Immature natural killer cell (primary cell): ENCODE measurements around the gene CST4. TPM values are rescaled to one million over a fixed set of nuclear protein-coding genes. Genes with fewer than 3 reads are reported as not detected.
"Not testable (repeated sequence)": the region's sequence is repeated elsewhere in the genome, so short reads cannot be mapped to it uniquely, and the experiment has no call there.

Experiments used
- DNase-seq, 3 donors: peaks; one replicate each; pipeline ENCODE4 v3.0.0; 2022; ENCODE audit warnings: mixed read lengths in 1 of 3
- H3K27ac Mint-ChIP-seq, 6 donors: one replicate each; pipeline ENCODE4 v1.8.0; 2020; ENCODE audit warnings: mixed read lengths in 6 of 6, mild to moderate bottlenecking in 5 of 6, inconsistent platforms in 4 of 6, moderate library complexity in 3 of 6
- H3K27me3 Mint-ChIP-seq, 3 donors: one replicate each; pipeline ENCODE4 v1.8.0; 2020 to 2021; ENCODE audit warnings: low read depth in 3 of 3, mild to moderate bottlenecking in 3 of 3, mixed read lengths in 3 of 3, moderate library complexity in 3 of 3, inconsistent platforms in 1 of 3
- H3K36me3 Mint-ChIP-seq, 3 donors: one replicate each; pipeline ENCODE4 v1.8.0; 2020; ENCODE audit warnings: mixed read lengths in 3 of 3, inconsistent platforms in 2 of 3, mild to moderate bottlenecking in 2 of 3
- H3K4me1 Mint-ChIP-seq, 2 donors: one replicate each; pipeline ENCODE4 v1.8.0; 2020; ENCODE audit warnings: inconsistent platforms in 2 of 2, mild to moderate bottlenecking in 2 of 2, mixed read lengths in 2 of 2, moderate library complexity in 1 of 2
- H3K4me3 Mint-ChIP-seq, 5 donors: one replicate each; pipeline ENCODE4 v1.8.0; 2020; ENCODE audit warnings: mild to moderate bottlenecking in 5 of 5, mixed read lengths in 5 of 5, inconsistent platforms in 3 of 5, moderate library complexity in 3 of 5
- H3K9me3 Mint-ChIP-seq, 6 donors: one replicate each; pipeline ENCODE4 v1.8.0; 2020; ENCODE audit warnings: mild to moderate bottlenecking in 6 of 6, mixed read lengths in 6 of 6, inconsistent platforms in 4 of 6, moderate library complexity in 3 of 6
- polyA plus RNA-seq, 3 donors: library from polyadenylated mRNA; unstranded; fragments of 300-500 nt; fragmentation: Illumina TruSeq; gene quantifications; one replicate each; pipeline ENCODE4 v1.2.3, GENCODE V29; 2021

Gene CST4
- polyA plus RNA-seq, 3 donors from 2014 or later, result not detected

- Mint-ChIP-seq H3K9me3 (peaks cover 0 to 2% (median 0%) of the 10 kb centered on the region in 6 donors), H3K27ac (no peak overlapping the region), H3K36me3 (no peaks in the 10 kb centered on the region), H3K4me1 (no peaks in the 10 kb centered on the region), H3K27me3 (peaks cover 6 to 10% (median 8%) of the 10 kb centered on the region in 3 donors), H3K4me3 (no peak overlapping the region)
- DNase-seq, result no peak
These were observed 12.1 kb upstream of the CST4 start for GRCh38 chr20:23700931-23701330.

- no peaks in the 10 kb centered on the region for H3K4me1 Mint-ChIP-seq
- no peak for DNase-seq
- H3K4me3 Mint-ChIP-seq, result no peak overlapping the region
- H3K9me3 Mint-ChIP-seq, result no peaks in the 10 kb centered on the region
- no peaks in the 10 kb centered on the region for H3K36me3 Mint-ChIP-seq
- no peak overlapping the region for H3K27ac Mint-ChIP-seq
- peaks cover 5 to 8% (median 7%) of the 10 kb centered on the region in 3 donors for H3K27me3 Mint-ChIP-seq
These were observed 9.1 kb upstream of the CST4 start for GRCh38 chr20:23697947-23698346.

GRCh38 chr20:23695068-23695395 is 6.2 kb upstream of the CST4 start:
- DNase-seq, H3K27me3 Mint-ChIP-seq, H3K4me3 Mint-ChIP-seq, H3K36me3 Mint-ChIP-seq, H3K9me3 Mint-ChIP-seq, H3K4me1 Mint-ChIP-seq, H3K27ac Mint-ChIP-seq: not testable (repeated sequence)

- H3K4me1 Mint-ChIP-seq, H3K4me3 Mint-ChIP-seq, H3K9me3 Mint-ChIP-seq, H3K36me3 Mint-ChIP-seq, H3K27ac Mint-ChIP-seq, DNase-seq: not testable (repeated sequence)
- peaks cover 7 to 10% (median 10%) of the 10 kb centered on the region in 3 donors for H3K27me3 Mint-ChIP-seq
These were observed 5.6 kb upstream of the CST4 start for GRCh38 chr20:23694178-23695067.

GRCh38 chr20:23692725-23693619 is 4.1 kb upstream of the CST4 start:
- not testable (repeated sequence) for DNase-seq, H3K27ac Mint-ChIP-seq, H3K9me3 Mint-ChIP-seq, H3K4me3 Mint-ChIP-seq, H3K4me1 Mint-ChIP-seq, H3K36me3 Mint-ChIP-seq, H3K27me3 Mint-ChIP-seq

GRCh38 chr20:23691675-23692074 is 2.8 kb upstream of the CST4 start:
- Mint-ChIP-seq H3K9me3 (no peaks in the 10 kb centered on the region), H3K27me3 (peaks cover 8 to 9% (median 8%) of the 10 kb centered on the region in 3 donors), H3K27ac (no peak overlapping the region), H3K4me3 (no peak overlapping the region), H3K4me1 (no peaks in the 10 kb centered on the region), H3K36me3 (no peaks in the 10 kb centered on the region)
- no peak for DNase-seq

- Mint-ChIP-seq H3K9me3 (no peaks in the 10 kb centered on the region), H3K4me1 (no peaks in the 10 kb centered on the region), H3K27me3 (peaks cover 2 to 8% (median 6%) of the 10 kb centered on the region in 3 donors), H3K36me3 (no peaks in the 10 kb centered on the region), H3K27ac (no peak overlapping the region), H3K4me3 (no peak overlapping the region)
- DNase-seq, result no peak
These were observed 1.7 kb upstream of the CST4 start for GRCh38 chr20:23690581-23690980.

- Mint-ChIP-seq H3K27me3 (peaks cover 2 to 8% (median 6%) of the 10 kb centered on the region in 3 donors), H3K4me3 (no peak overlapping the region), H3K36me3 (no peaks in the 10 kb centered on the region), H3K27ac (no peak overlapping the region), H3K9me3 (no peaks in the 10 kb centered on the region), H3K4me1 (no peaks in the 10 kb centered on the region)
- no peak for DNase-seq
These were observed 507 bp upstream of the CST4 start for GRCh38 chr20:23689399-23689690.

- Mint-ChIP-seq H3K36me3 (no peaks in the 10 kb centered on the region), H3K27me3 (peaks cover 2 to 6% (median 5%) of the 10 kb centered on the region in 3 donors), H3K9me3 (no peaks in the 10 kb centered on the region), H3K4me1 (no peaks in the 10 kb centered on the region), H3K27ac (no peak overlapping the region), H3K4me3 (no peak overlapping the region)
- DNase-seq, result no peak
These were observed 852 bp downstream of the CST4 start for GRCh38 chr20:23687986-23688385.

- H3K27ac Mint-ChIP-seq, result no peak overlapping the region
These were observed 2.6 kb downstream of the CST4 start for GRCh38 chr20:23686046-23686750.

GRCh38 chr20:23685529-23685896 is 3.3 kb downstream of the CST4 start:
- DNase-seq, H3K4me3 Mint-ChIP-seq, H3K27ac Mint-ChIP-seq, H3K9me3 Mint-ChIP-seq, H3K36me3 Mint-ChIP-seq, H3K4me1 Mint-ChIP-seq, H3K27me3 Mint-ChIP-seq: not testable (repeated sequence)

More at GRCh38 chr20:23686046-23686750, 2.6 kb downstream of the CST4 start:
- H3K4me1 Mint-ChIP-seq, result no peaks in the 10 kb centered on the region
- no peaks in the 10 kb centered on the region for H3K36me3 Mint-ChIP-seq
- H3K4me3 Mint-ChIP-seq, result no peak overlapping the region
- DNase-seq, result no peak
- peaks cover 0 to 4% (median 2%) of the 10 kb centered on the region in 3 donors for H3K27me3 Mint-ChIP-seq
- no peaks in the 10 kb centered on the region for H3K9me3 Mint-ChIP-seq

- H3K36me3 Mint-ChIP-seq, result no peaks in the 10 kb centered on the region
- no peaks in the 10 kb centered on the region for H3K4me1 Mint-ChIP-seq
- H3K27me3 Mint-ChIP-seq, result peaks cover 2 to 11% (median 4%) of the 10 kb centered on the region in 3 donors
- no peak overlapping the region for H3K4me3 Mint-ChIP-seq
- DNase-seq, result no peak
- H3K27ac Mint-ChIP-seq, result no peak overlapping the region
- H3K9me3 Mint-ChIP-seq, result no peaks in the 10 kb centered on the region
These were observed 4.6 kb downstream of the CST4 start for GRCh38 chr20:23684261-23684660.

- DNase-seq, result no peak
- H3K4me3 Mint-ChIP-seq, result no peak overlapping the region
- H3K9me3 Mint-ChIP-seq, result no peaks in the 10 kb centered on the region
- no peaks in the 10 kb centered on the region for H3K36me3 Mint-ChIP-seq
- no peak overlapping the region for H3K27ac Mint-ChIP-seq
- H3K4me1 Mint-ChIP-seq, result no peaks in the 10 kb centered on the region
- peaks cover 2 to 11% (median 4%) of the 10 kb centered on the region in 3 donors for H3K27me3 Mint-ChIP-seq
These were observed 5.0 kb downstream of the CST4 start for GRCh38 chr20:23683807-23684206.

GRCh38 chr20:23683281-23683680 is 5.6 kb downstream of the CST4 start:
- no peak overlapping the region for H3K27ac Mint-ChIP-seq
- no peak overlapping the region for H3K4me3 Mint-ChIP-seq
- H3K9me3 Mint-ChIP-seq, result no peaks in the 10 kb centered on the region
- H3K27me3 Mint-ChIP-seq, result peaks cover under 1 to 11% (median 4%) of the 10 kb centered on the region in 3 donors
- no peaks in the 10 kb centered on the region for H3K36me3 Mint-ChIP-seq
- no peaks in the 10 kb centered on the region for H3K4me1 Mint-ChIP-seq
- DNase-seq, result no peak
